Memory B cell (primary cell): ENCODE results near the gene CEP85.
"Not testable (repeated sequence)": the region's sequence is repeated elsewhere in the genome, so short reads cannot be mapped to it uniquely, and the experiment has no call there.

ENCODE experiments used
- ATAC-seq: fragments of 150-1000 bp; cut with Tn5 transposase; 2 replicates; pipeline ENCODE4 v1.10.0; 2021; ENCODE audit warnings: low read depth, mild to moderate bottlenecking, moderate library complexity
- DNase-seq, 2 donors: peaks; one replicate each; pipeline ENCODE4 v3.0.0; 2022; ENCODE audit warnings: low spot score in 2 of 2
- H3K27ac Mint-ChIP-seq: one replicate; pipeline ENCODE4 v1.8.0; 2022; ENCODE audit warnings: mild to moderate bottlenecking, moderate library complexity, mixed read lengths
- H3K27me3 Mint-ChIP-seq: one replicate; pipeline ENCODE4 v1.8.0; 2022; ENCODE audit warnings: mixed read lengths
- H3K36me3 Mint-ChIP-seq: one replicate; pipeline ENCODE4 v1.8.0; 2022; ENCODE audit warnings: mild to moderate bottlenecking, mixed read lengths
- H3K4me1 Mint-ChIP-seq: one replicate; pipeline ENCODE4 v1.8.0; 2022; ENCODE audit warnings: mixed read lengths
- H3K4me3 Mint-ChIP-seq: one replicate; pipeline ENCODE4 v1.8.0; 2022; ENCODE audit warnings: mild to moderate bottlenecking, moderate library complexity, mixed read lengths
- H3K9me3 Mint-ChIP-seq: one replicate; pipeline ENCODE4 v1.8.0; 2022; ENCODE audit warnings: mixed read lengths

Gene CEP85

DNA sequence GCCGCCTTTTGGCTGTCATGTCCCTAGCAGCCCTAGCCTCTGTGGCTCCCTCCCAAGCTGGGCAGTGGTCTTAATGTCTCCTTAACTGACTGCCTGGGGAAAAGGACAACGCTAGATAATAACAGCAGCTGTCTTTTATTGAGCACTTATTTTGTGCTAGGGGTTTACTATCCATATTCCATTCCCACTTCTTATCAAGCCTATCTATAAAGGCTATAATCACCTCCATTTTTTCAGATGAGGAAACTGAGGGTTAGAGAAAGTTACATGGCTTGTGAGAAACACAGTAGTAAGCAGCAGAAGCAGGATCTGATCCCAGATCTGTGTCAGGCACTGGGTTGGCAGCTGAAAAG, 52.0 kb downstream of the CEP85 start:
- no peaks in the 10 kb centered on the region for H3K27me3 Mint-ChIP-seq
- peak overlapping the region; percentile 78 for H3K27ac Mint-ChIP-seq
- DNase-seq (no peak), ATAC-seq (no peak)
- peaks cover 8% of the 10 kb centered on the region for H3K36me3 Mint-ChIP-seq
- H3K4me1 Mint-ChIP-seq, result peaks cover 86% of the 10 kb centered on the region
- no peaks in the 10 kb centered on the region for H3K9me3 Mint-ChIP-seq
- peak overlapping the region; percentile 11 for H3K4me3 Mint-ChIP-seq

DNA sequence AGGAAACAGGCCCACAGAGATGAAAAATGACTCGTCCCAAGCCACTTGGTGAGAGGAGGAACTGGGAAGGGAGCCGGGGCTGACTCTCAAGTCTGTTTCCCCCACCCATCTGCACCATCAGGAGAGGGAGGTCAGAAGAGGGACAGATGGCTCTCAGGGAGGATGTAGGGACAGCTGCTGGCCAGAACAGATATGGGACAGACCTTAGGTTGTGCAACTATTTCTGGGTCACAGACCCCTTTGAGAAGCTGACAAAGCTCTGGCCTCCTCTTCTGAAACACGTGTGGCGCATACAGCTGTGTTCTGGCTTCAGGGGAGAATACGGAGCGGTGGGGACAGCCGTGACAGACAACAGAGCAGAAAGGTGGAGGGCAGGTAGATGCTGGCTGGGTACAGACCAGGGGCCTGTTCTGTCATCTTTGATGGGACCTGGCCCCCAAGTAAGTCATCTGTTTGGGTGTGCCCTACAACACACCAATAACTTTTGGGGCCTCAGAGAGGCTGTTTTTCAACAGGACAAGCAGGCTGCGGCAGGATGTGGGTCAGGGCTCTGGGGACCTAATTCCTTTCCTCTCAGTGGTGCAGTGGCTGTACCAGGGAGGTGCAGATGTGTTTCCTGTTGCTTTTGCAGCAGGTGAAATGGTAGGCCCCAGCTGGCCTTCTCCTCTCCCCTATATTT, 53.2 kb downstream of the CEP85 start:
- DNase-seq (peak; percentile 48 to 63), ATAC-seq (peak; percentile 41)
- Mint-ChIP-seq H3K27me3 (no peaks in the 10 kb centered on the region), H3K27ac (peak overlapping the region; percentile 96), H3K4me3 (peak overlapping the region; percentile 70), H3K9me3 (no peaks in the 10 kb centered on the region), H3K36me3 (peaks cover 1% of the 10 kb centered on the region), H3K4me1 (peaks cover 87% of the 10 kb centered on the region)

DNA sequence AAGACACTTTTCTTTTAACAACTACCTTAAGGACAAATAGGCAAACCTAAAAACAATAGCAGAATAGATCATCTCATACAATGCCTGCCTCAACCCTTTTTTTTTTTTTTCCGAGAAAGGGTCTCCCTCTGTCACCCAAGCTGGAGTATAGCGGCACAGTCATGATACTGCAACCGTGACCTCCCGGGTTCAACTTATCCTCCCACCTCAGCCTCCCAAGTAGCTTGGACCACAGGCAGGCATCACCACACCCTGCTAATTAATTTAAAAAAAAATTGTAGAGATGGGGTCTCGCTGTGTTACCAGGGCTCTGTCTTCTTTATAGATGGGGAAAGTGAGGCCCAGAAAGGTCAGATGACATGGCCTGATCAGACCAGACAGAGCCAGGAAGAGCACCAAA, 53.8 kb downstream of the CEP85 start:
- DNase-seq (no peak), ATAC-seq (no peak)
- peak overlapping the region; percentile 96 for H3K27ac Mint-ChIP-seq
- peaks cover under 1% of the 10 kb centered on the region for H3K36me3 Mint-ChIP-seq
- no peaks in the 10 kb centered on the region for H3K27me3 Mint-ChIP-seq
- H3K4me3 Mint-ChIP-seq, result peak overlapping the region; percentile 70
- peaks cover 86% of the 10 kb centered on the region for H3K4me1 Mint-ChIP-seq
- no peaks in the 10 kb centered on the region for H3K9me3 Mint-ChIP-seq

DNA sequence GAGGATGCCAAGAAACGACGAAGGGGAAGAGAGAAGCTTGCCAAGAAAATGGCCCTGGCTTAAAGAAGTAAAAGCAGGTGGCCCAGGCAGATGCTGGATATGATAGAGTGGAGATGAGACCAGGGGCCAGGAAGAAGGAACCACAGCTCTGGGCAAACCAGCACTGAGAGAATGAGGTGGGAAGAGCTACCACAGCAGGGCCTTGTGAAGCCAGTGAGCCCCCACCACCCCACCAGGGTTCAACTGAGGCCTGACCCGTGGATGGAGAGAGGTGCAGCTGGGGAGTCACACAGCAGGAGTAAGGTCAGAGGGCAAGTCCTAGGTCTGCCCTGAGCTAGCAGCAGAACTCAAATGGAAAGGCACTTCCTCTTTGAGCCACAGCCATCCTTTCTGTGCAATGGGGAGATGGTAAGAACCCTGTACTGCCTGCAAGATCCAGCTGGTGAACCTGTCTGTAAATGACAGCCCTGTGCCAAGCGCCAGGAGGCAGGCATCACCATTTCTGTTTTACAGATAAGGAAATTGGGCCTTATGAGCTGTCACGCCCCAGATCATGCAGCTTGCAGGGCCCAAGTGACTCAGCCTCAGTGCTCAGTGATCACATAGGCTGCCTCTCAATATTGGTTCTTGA, 54.4 kb downstream of the CEP85 start:
- ATAC-seq (peak; percentile 12), DNase-seq (no peak)
- no peaks in the 10 kb centered on the region for H3K9me3 Mint-ChIP-seq
- H3K4me1 Mint-ChIP-seq, result peaks cover 84% of the 10 kb centered on the region
- no peaks in the 10 kb centered on the region for H3K36me3 Mint-ChIP-seq
- no peaks in the 10 kb centered on the region for H3K27me3 Mint-ChIP-seq
- peak overlapping the region; percentile 70 for H3K4me3 Mint-ChIP-seq
- H3K27ac Mint-ChIP-seq, result peak overlapping the region; percentile 96

DNA sequence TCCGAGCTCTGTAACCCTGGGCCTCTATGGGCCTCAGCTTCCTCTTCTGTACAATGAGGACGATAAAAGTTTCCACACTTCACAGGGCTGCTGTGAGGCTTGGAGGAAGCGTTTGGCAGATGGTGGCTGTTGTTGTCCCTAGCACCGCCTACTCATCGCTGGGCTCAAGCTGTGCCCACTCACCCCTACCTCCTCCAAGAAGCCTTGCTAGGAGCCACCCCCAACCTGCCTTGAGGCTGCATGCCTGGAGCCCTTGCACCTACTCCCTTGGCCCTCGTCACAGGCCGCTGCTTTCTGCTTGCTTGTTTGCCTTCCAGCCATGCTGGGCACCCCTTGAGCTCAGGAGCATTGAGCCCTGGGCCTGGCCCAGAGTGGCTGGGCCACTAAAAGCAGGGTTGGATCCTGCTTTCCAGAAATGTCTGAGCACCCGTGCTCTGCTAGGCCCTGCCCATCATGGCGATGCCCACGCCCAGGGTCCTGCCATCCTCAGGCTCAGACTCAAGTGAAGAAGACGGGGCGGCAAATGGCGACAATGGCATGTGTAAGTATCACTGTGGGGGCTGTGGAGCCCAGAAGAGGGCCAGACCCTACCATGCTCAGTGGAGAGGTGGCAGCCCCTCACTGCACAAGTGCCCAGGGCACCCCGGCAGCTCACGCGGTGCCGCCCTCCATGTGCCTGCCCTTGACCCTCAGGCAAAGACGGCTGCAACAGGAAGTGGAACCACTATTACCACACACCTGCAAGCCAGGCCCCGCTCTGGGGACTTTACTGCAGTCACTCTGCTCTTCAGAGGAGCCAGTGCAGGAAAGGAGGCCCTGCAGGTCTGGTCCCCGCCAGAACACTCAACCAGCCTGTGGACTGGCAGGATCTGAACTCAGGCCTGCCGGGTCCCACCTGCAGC, 55.4 kb downstream of the CEP85 start:
- DNase-seq, result peak; percentile 60 to 66
- peak; percentile 58 for ATAC-seq
- H3K4me3 Mint-ChIP-seq, result peak overlapping the region; percentile 70
- no peaks in the 10 kb centered on the region for H3K36me3 Mint-ChIP-seq
- peak overlapping the region; percentile 96 for H3K27ac Mint-ChIP-seq
- peaks cover 76% of the 10 kb centered on the region for H3K4me1 Mint-ChIP-seq
- H3K27me3 Mint-ChIP-seq, result no peaks in the 10 kb centered on the region
- H3K9me3 Mint-ChIP-seq, result no peaks in the 10 kb centered on the region

- DNase-seq, result no peak
- Mint-ChIP-seq H3K4me1 (peaks cover 71% of the 10 kb centered on the region), H3K27me3 (no peaks in the 10 kb centered on the region), H3K4me3 (peak overlapping the region; percentile 66), H3K27ac (peak overlapping the region; percentile 96), H3K36me3 (peaks cover under 1% of the 10 kb centered on the region), H3K9me3 (no peaks in the 10 kb centered on the region)
- ATAC-seq, result peak; percentile 1
These were observed 56.3 kb downstream of the CEP85 start for GRCh38 chr1:26290122-26290881.

DNA sequence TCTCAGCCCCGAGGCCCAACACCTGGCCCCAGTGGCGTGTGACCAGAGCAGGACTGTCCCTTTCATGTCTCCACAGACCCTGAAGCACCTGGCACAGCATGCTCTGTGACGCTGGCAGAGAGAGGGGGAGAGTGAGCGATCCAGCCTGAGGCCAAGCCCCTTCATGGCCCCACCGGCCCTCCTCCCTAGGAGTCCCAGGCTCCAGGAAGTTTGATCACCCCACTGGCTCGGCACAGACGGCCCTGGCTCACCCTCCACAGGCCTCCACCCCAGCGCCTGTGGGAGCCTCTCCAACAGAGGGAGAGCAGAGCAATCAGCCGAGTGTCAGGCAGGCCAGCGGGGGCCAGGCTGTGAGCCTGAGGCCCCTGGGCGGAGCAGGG, 56.9 kb downstream of the CEP85 start:
- H3K9me3 Mint-ChIP-seq, result no peaks in the 10 kb centered on the region
- H3K27me3 Mint-ChIP-seq, result no peaks in the 10 kb centered on the region
- ATAC-seq (no peak), DNase-seq (no peak)
- peak overlapping the region; percentile 66 for H3K4me3 Mint-ChIP-seq
- H3K36me3 Mint-ChIP-seq, result peaks cover 3% of the 10 kb centered on the region
- H3K27ac Mint-ChIP-seq, result peak overlapping the region; percentile 96
- H3K4me1 Mint-ChIP-seq, result peaks cover 71% of the 10 kb centered on the region

- H3K27me3 Mint-ChIP-seq, result no peaks in the 10 kb centered on the region
- H3K4me3 Mint-ChIP-seq, result peak overlapping the region; percentile 49
- H3K27ac Mint-ChIP-seq, result peak overlapping the region; percentile 96
- H3K4me1 Mint-ChIP-seq, result peaks cover 70% of the 10 kb centered on the region
- no peak for ATAC-seq
- DNase-seq, result no peak
- H3K36me3 Mint-ChIP-seq, result peaks cover 5% of the 10 kb centered on the region
- H3K9me3 Mint-ChIP-seq, result no peaks in the 10 kb centered on the region
These were observed 57.4 kb downstream of the CEP85 start for GRCh38 chr1:26291433-26291832.

GRCh38 chr1:26291939-26292338, 57.9 kb downstream of the CEP85 start:
- H3K9me3 Mint-ChIP-seq, result no peaks in the 10 kb centered on the region
- ATAC-seq (no peak), DNase-seq (no peak)
- H3K4me3 Mint-ChIP-seq, result peak overlapping the region; percentile 49
- peaks cover 5% of the 10 kb centered on the region for H3K36me3 Mint-ChIP-seq
- H3K27ac Mint-ChIP-seq, result peak overlapping the region; percentile 96
- H3K4me1 Mint-ChIP-seq, result peaks cover 68% of the 10 kb centered on the region
- H3K27me3 Mint-ChIP-seq, result no peaks in the 10 kb centered on the region

GRCh38 chr1:26292735-26293134, 58.7 kb downstream of the CEP85 start:
- Mint-ChIP-seq H3K4me1 (peaks cover 61% of the 10 kb centered on the region), H3K27ac (peak overlapping the region; percentile 96), H3K4me3 (peak overlapping the region; percentile 14)
- not testable (repeated sequence) for H3K27me3 Mint-ChIP-seq, ATAC-seq, H3K9me3 Mint-ChIP-seq, DNase-seq, H3K36me3 Mint-ChIP-seq

- H3K36me3 Mint-ChIP-seq, result peaks cover 5% of the 10 kb centered on the region
- no peak overlapping the region for H3K27ac Mint-ChIP-seq
- no peak for ATAC-seq
- H3K9me3 Mint-ChIP-seq, result no peaks in the 10 kb centered on the region
- H3K4me1 Mint-ChIP-seq, result peaks cover 51% of the 10 kb centered on the region
- H3K4me3 Mint-ChIP-seq, result no peak overlapping the region
- no peak for DNase-seq
- H3K27me3 Mint-ChIP-seq, result no peaks in the 10 kb centered on the region
These were observed 60.0 kb downstream of the CEP85 start for GRCh38 chr1:26293911-26294463.

DNA sequence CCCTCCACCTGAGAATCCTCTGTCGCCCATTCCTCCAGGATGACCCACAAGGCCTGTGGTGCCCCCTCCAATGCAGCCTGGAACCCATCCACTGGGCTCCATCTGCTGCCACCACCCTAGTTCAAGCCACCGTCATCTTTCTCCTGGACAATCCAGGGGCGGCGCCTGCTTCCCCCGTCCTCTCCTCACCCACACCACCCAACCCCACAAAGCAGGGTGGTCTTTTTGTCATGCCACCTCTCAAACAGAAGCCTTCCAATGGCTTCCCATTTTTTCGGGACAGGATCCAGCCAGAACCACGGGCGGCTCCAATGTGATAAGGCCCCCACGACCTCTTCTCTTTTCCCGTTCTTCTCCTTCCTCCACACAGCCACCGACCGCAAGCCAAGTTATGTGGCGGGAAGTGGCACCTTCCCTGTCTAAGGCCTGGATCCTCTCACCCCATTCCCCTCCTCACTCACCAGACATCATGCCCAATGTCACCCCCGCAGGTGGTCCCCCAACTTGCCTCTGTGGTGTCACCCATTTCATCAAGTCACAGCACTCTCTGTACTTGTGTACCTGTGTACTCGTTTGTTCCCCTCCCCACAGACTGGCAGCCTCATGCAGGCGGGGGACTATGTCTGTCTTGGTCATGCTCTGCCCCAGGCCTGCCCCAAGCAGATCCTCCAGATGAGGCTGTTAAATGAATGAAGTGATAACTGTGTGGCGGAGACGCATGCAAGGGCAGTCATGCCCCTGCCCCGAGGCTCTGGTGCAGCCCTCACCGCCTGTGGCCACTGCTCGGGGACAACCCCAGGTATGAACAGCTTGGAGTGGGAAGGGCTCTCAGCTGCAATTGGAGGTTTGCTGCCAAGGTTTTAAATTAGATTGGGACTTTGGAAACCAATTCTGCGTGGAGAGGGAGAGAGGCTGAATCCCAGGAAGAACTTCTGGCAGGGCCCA, 61.5 kb downstream of the CEP85 start:
- DNase-seq (no peak), ATAC-seq (no peak)
- Mint-ChIP-seq H3K27me3 (no peaks in the 10 kb centered on the region), H3K4me3 (no peak overlapping the region), H3K4me1 (peaks cover 41% of the 10 kb centered on the region), H3K9me3 (no peaks in the 10 kb centered on the region), H3K27ac (peak overlapping the region; percentile 86), H3K36me3 (peaks cover 5% of the 10 kb centered on the region)
